Neural progenitor cell (in vitro differentiated cells): ENCODE data around the gene LDLRAD4. TPM values are rescaled to one million over a fixed set of nuclear protein-coding genes. Genes with fewer than 3 reads are reported as not detected.

Experiments used
- DNase-seq: peaks from one replicate; pipeline ENCODE4 v3.0.0-alpha.2; 2016; ENCODE audit warnings: low spot score
- H2AFZ ChIP-seq: fragments of 200-600 bp; sonication (generic); replicated peaks from 2 replicates; pipeline ENCODE4 v1.6.1; 2016; ENCODE audit warnings: antibody characterized with exemption
- H3F3A ChIP-seq: fragments of 200-600 bp; sonication (generic); 2 replicates; pipeline ENCODE4 v1.6.1; 2016; ENCODE audit warnings: antibody characterized with exemption, low read depth
- H3K27ac ChIP-seq: fragments of 200-600 bp; sonication (generic); 2 replicates; pipeline ENCODE4 v1.5.1; 2016; ENCODE audit warnings: mild to moderate bottlenecking
- H3K27me3 ChIP-seq: fragments of 200-600 bp; sonication (generic); 2 replicates; pipeline ENCODE4 v1.6.1; 2016; ENCODE audit warnings: mild to moderate bottlenecking, moderate library complexity
- H3K36me3 ChIP-seq: fragments of 200-600 bp; sonication (generic); 2 replicates; pipeline ENCODE4 v1.5.1; 2016
- H3K4me1 ChIP-seq: fragments of 200-600 bp; sonication (generic); 2 replicates; pipeline ENCODE4 v1.6.1; 2016; ENCODE audit warnings: mixed run types
- H3K4me2 ChIP-seq: fragments of 200-600 bp; sonication (generic); 2 replicates; pipeline ENCODE4 v1.6.1; 2016
- H3K4me3 ChIP-seq: fragments of 200-600 bp; sonication (generic); 2 replicates; pipeline ENCODE4 v1.5.1; 2016
- H3K79me2 ChIP-seq: fragments of 200-600 bp; sonication (generic); 2 replicates; pipeline ENCODE4 v1.6.1; 2016; ENCODE audit warnings: low read depth
- H3K9ac ChIP-seq: fragments of 200-600 bp; sonication (generic); 2 replicates; pipeline ENCODE4 v1.6.1; 2016
- H3K9me3 ChIP-seq: fragments of 200-600 bp; sonication (generic); 2 replicates; pipeline ENCODE4 v1.5.1; 2016; ENCODE audit warnings: low read depth
- H4K20me1 ChIP-seq: fragments of 200-600 bp; sonication (generic); 2 replicates; pipeline ENCODE4 v1.6.1; 2016; ENCODE audit warnings: low read depth
- H3K27ac Mint-ChIP-seq: 3 replicates; pipeline ENCODE4 v1.8.0; 2021; ENCODE audit warnings: mixed read lengths
- H3K27me3 Mint-ChIP-seq: 2 replicates; pipeline ENCODE4 v1.8.0; 2022; ENCODE audit warnings: low read depth, mild to moderate bottlenecking, inconsistent platforms, moderate library complexity, mixed read lengths; ENCODE audit not compliant: insufficient read depth
- H3K36me3 Mint-ChIP-seq: 3 replicates; pipeline ENCODE4 v1.8.0; 2021; ENCODE audit warnings: mixed read lengths
- H3K4me1 Mint-ChIP-seq: 3 replicates; pipeline ENCODE4 v1.8.0; 2021; ENCODE audit warnings: mixed read lengths
- H3K4me3 Mint-ChIP-seq: 3 replicates; pipeline ENCODE4 v1.8.0; 2021; ENCODE audit warnings: mild to moderate bottlenecking, moderate library complexity, mixed read lengths
- H3K9me3 Mint-ChIP-seq: 3 replicates; pipeline ENCODE4 v1.8.0; 2020; ENCODE audit warnings: mixed read lengths
- EZH2 ChIP-seq: fragments of 200-600 bp; sonication (generic); IDR thresholded peaks from 2 replicates; pipeline ENCODE4 v1.6.1; 2017; ENCODE audit warnings: antibody characterized with exemption, mild to moderate bottlenecking, moderate library complexity
- EZH2phosphoT487 ChIP-seq: fragments of 200-600 bp; sonication (generic); IDR thresholded peaks from 2 replicates; pipeline ENCODE4 v1.6.1; 2017; ENCODE audit warnings: antibody characterized with exemption
- total RNA-seq: library from RNA; depleted of rRNA; stranded (reverse); fragments of >200 nt; gene quantifications from 2 replicates; pipeline ENCODE4 v1.2.3, GENCODE V29; 2015; ENCODE audit warnings: low replicate concordance
- TF ChIP-seq, protein P1 (sequence below): fragments of 200-600 bp; sonication (generic); IDR thresholded peaks from 2 replicates; pipeline ENCODE4 v1.5.1; 2017; ENCODE audit warnings: antibody characterized with exemption, mild to moderate bottlenecking

LDLRAD4 gene
- total RNA-seq, 1 donor from 2014 or later: 0.65 TPM

DNA sequence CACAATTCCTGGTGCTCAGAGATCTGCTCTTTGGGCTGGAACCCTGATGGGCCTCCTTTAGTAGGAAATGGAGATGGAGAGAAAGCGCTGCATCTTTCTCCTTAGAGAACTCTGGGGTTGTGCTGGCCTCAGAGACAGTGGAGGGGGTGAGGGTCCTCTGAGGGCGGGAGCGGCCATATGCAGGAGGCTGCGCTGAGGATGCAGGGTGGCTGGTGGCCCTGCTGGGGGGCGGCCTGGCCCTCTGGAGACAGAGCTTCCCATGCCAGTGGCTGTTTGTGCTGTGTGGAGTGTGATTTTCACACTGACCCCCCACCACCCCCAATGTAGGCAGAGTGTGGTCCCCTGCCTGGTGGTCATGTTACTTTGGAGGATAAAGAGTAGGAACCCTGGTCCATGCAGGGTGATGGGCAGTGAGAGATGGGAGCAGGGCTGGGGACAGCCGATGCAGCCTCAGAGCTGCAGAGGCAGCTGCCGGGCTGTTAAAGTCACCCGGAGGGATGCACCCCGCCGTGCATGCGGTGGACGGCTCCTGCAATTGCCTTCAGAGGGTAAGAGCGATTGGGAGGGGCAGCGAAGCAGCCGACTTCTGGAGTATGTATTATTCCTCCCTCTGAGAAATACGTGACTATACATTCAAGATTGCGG lies 313.2 kb downstream of the LDLRAD4 start:
- peaks cover 2% of the 10 kb centered on the region for H3K27me3 Mint-ChIP-seq
- no peaks in the 10 kb centered on the region for H3K36me3 ChIP-seq
- no peaks in the 10 kb centered on the region for H3F3A ChIP-seq
- H4K20me1 ChIP-seq: no peaks in the 10 kb centered on the region
- no peaks in the 10 kb centered on the region for H3K4me1 ChIP-seq
- no peaks in the 10 kb centered on the region for H3K79me2 ChIP-seq
- no peaks in the 10 kb centered on the region for H3K36me3 Mint-ChIP-seq
- no peaks in the 10 kb centered on the region for H3K4me1 Mint-ChIP-seq
- no peaks in the 10 kb centered on the region for H3K9me3 Mint-ChIP-seq
- TF ChIP-seq EZH2phosphoT487: no peak
- TF ChIP-seq, protein P1, sequence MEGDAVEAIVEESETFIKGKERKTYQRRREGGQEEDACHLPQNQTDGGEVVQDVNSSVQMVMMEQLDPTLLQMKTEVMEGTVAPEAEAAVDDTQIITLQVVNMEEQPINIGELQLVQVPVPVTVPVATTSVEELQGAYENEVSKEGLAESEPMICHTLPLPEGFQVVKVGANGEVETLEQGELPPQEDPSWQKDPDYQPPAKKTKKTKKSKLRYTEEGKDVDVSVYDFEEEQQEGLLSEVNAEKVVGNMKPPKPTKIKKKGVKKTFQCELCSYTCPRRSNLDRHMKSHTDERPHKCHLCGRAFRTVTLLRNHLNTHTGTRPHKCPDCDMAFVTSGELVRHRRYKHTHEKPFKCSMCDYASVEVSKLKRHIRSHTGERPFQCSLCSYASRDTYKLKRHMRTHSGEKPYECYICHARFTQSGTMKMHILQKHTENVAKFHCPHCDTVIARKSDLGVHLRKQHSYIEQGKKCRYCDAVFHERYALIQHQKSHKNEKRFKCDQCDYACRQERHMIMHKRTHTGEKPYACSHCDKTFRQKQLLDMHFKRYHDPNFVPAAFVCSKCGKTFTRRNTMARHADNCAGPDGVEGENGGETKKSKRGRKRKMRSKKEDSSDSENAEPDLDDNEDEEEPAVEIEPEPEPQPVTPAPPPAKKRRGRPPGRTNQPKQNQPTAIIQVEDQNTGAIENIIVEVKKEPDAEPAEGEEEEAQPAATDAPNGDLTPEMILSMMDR: no peak
- TF ChIP-seq EZH2: no peak
- DNase-seq: no peak
- H3K4me2 ChIP-seq: no peak overlapping the region
- H3K27me3 ChIP-seq: no peaks in the 10 kb centered on the region
- H3K27ac ChIP-seq: no peak overlapping the region
- H2AFZ ChIP-seq: no peak overlapping the region
- H3K4me3 Mint-ChIP-seq: no peak overlapping the region
- H3K4me3 ChIP-seq: no peak overlapping the region
- H3K9me3 ChIP-seq: no peaks in the 10 kb centered on the region
- no peak overlapping the region for H3K27ac Mint-ChIP-seq
- no peak overlapping the region for H3K9ac ChIP-seq

DNA sequence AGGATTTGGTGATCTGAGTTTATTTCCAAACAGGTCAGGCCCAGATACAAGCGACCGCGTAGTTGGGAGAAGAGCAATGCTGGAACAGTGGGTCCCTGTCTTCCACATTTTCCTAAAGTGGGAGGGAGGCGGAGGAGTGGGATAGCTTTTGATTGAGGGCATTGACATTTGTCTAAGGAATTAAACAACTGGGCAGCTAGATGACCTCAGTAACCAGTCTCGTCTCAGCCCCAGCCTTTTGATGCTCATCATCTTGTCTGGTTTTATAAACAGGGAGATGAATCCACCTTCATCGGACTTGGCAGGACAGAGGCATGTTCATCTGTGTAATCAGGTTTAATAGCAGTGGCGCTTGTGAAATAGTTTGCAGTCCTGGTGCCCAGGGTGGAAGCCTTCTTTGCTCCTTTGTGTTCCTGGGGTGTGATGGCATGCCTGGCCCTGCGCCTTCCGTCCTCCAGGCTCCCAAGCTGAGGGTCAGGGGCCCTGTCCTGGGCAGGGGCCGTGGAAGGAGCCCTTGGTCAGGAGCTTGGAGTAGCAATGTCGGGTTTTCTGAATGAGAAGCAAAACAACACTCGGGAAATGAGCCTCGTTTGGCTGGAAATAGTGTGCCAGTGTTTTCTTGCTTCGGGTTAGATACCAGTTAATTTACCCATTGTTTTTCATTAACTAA lies 314.0 kb downstream of the LDLRAD4 start:
- no peak overlapping the region for H3K9ac ChIP-seq

DNA sequence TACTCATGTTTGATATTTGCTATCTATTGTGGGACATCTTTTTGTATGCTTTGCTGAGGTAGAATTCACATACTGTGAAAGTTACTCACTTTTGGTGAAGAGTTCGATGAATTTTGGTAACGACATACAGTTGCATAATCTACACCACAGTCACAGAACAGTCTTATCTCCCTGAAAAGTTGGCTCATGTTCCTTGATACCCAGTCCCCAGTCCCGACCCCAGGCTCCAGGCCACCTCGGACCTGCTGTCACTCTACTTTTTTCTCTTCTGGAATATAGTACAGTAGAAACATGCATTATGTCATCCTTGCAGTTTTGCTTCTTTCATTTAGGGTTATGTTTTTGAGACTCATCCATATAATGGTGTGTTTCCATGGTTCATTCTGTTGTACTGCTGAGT lies 316.1 kb downstream of the LDLRAD4 start:
- H3K27ac Mint-ChIP-seq: no peak overlapping the region
- no peaks in the 10 kb centered on the region for H3K9me3 ChIP-seq

More for the DNA sequence above, 314.0 kb downstream of the LDLRAD4 start:
- Mint-ChIP-seq H3K4me1 (no peaks in the 10 kb centered on the region), H3K4me3 (no peak overlapping the region), H3K9me3 (no peaks in the 10 kb centered on the region), H3K27ac (no peak overlapping the region), H3K36me3 (no peaks in the 10 kb centered on the region), H3K27me3 (peaks cover 2% of the 10 kb centered on the region)
- Histone ChIP-seq H3K27ac (no peak overlapping the region), H3K36me3 (no peaks in the 10 kb centered on the region), H4K20me1 (no peaks in the 10 kb centered on the region), H3K27me3 (no peaks in the 10 kb centered on the region), H3F3A (no peaks in the 10 kb centered on the region), H3K4me1 (no peaks in the 10 kb centered on the region), H3K79me2 (no peaks in the 10 kb centered on the region), H3K9me3 (no peaks in the 10 kb centered on the region), H2AFZ (no peak overlapping the region), H3K4me3 (no peak overlapping the region), H3K4me2 (no peak overlapping the region)
- TF ChIP-seq, protein P1: no peak
- TF ChIP-seq EZH2phosphoT487: no peak
- TF ChIP-seq EZH2: no peak
- DNase-seq: no peak

More for the DNA sequence above, 316.1 kb downstream of the LDLRAD4 start:
- Histone ChIP-seq H3K4me2 (no peak overlapping the region), H3K36me3 (no peaks in the 10 kb centered on the region), H3K27ac (no peak overlapping the region), H3K4me3 (no peak overlapping the region), H3K27me3 (no peaks in the 10 kb centered on the region), H3F3A (no peaks in the 10 kb centered on the region), H3K4me1 (no peaks in the 10 kb centered on the region), H4K20me1 (no peaks in the 10 kb centered on the region), H3K9ac (no peak overlapping the region), H3K79me2 (no peaks in the 10 kb centered on the region), H2AFZ (no peak overlapping the region)
- TF ChIP-seq EZH2phosphoT487 (no peak), EZH2 (no peak)
- TF ChIP-seq, protein P1: no peak
- H3K4me3 Mint-ChIP-seq: no peak overlapping the region
- DNase-seq: no peak
- H3K27me3 Mint-ChIP-seq: no peaks in the 10 kb centered on the region
- H3K9me3 Mint-ChIP-seq: no peaks in the 10 kb centered on the region
- H3K4me1 Mint-ChIP-seq: no peaks in the 10 kb centered on the region
- H3K36me3 Mint-ChIP-seq: no peaks in the 10 kb centered on the region
